Transverse colon (tissue), 4 donors: ENCODE results near the gene SDC3. TPM values are rescaled to one million over a fixed set of nuclear protein-coding genes. Genes with fewer than 3 reads are reported as not detected.

Experiments
- DNase-seq: peaks from one replicate; pipeline ENCODE4 v3.0.0-alpha.2; 2019
- H3K27ac ChIP-seq, 4 donors: fragments of 200-600 bp; sonication (generic); 2 replicates each; pipeline ENCODE4 v1.5.1; 2016 to 2018; ENCODE audit warnings: inconsistent platforms in 4 of 4
- H3K27me3 ChIP-seq: fragments of 200-600 bp; sonication (generic); 2 replicates; pipeline ENCODE4 v1.5.1; 2017; ENCODE audit warnings: inconsistent platforms
- H3K36me3 ChIP-seq, 4 donors: fragments of 200-600 bp; sonication (generic); 2 replicates each; pipeline ENCODE4 v1.5.1; 2017 to 2019; ENCODE audit warnings: inconsistent platforms in 4 of 4
- H3K4me1 ChIP-seq, 4 donors: fragments of 200-600 bp; sonication (generic); 2 replicates each; pipeline ENCODE4 v1.5.1; 2017 to 2020; ENCODE audit warnings: inconsistent platforms in 4 of 4
- H3K4me3 ChIP-seq, 4 donors: fragments of 200-600 bp; sonication (generic); 1 replicate in 1 of 4; 2 replicates in 3 of 4; pipeline versions ENCODE4 v1.5.1 to v1.6.1; 2017 to 2019; ENCODE audit warnings: inconsistent platforms in 4 of 4
- H3K9me3 ChIP-seq, 2 donors: fragments of 200-600 bp; sonication (generic); 2 replicates each; pipeline ENCODE4 v1.5.1; 2017 to 2019; ENCODE audit warnings: inconsistent platforms in 2 of 2
- EP300 ChIP-seq: sonication (generic); formaldehyde crosslinking; IDR thresholded peaks from one replicate; pipeline ENCODE4 v1.6.1; 2017; ENCODE audit warnings: antibody characterized with exemption, low read depth
- POLR2A ChIP-seq: fragments of 450-650 bp; IDR thresholded peaks from one replicate; pipeline ENCODE4 v1.6.1; 2016; ENCODE audit warnings: antibody characterized with exemption, mild to moderate bottlenecking, moderate library complexity
- POLR2AphosphoS5 ChIP-seq, 3 donors: sonication (generic); formaldehyde crosslinking; IDR thresholded peaks; one replicate each; pipeline ENCODE4 v1.6.1; 2016; ENCODE audit warnings: antibody characterized with exemption in 3 of 3
- WGBS, 2 donors: methylation state at CpG; one replicate each; pipeline ENCODE4 v1.1.5; 2018; ENCODE audit warnings: low coverage in 1 of 2; 5-methylcytosine and 5-hydroxymethylcytosine counted together
- in situ Hi-C, 4 donors: fragments of 200-750 bp; cut with MboI; loops; one replicate each; pipeline versions ENCODE4 v1.15.0 to v1.15.1; 2017; ENCODE audit warnings: low sequenced_read_pairs in 3 of 4, low pct_ligation_motif_present in 1 of 4, low pct_unique_long_range_greater_than_20kb in 1 of 4
- intact Hi-C: fragments of 100-400 bp; cut with DNase I; formaldehyde crosslinking; loops from one replicate; pipeline ENCODE4 v1.15.1; 2023; ENCODE audit warnings: low total_unique reads
- total RNA-seq, 4 donors: library from RNA; depleted of rRNA; stranded (reverse); fragments of >200 nt; gene quantifications; one replicate each; pipeline ENCODE4 v1.1.0, GENCODE V29; 2016
- TF ChIP-seq, protein P1 (sequence below), 5 experiments: fragments of 200-600 bp in 3 of 5; fragments of 450-650 bp in 2 of 5; sonication (generic) in 3 of 5; IDR thresholded peaks; 1 replicate in 2 of 5; 2 replicates in 3 of 5; pipeline ENCODE4 v1.5.1; 2016 to 2017; ENCODE audit warnings: antibody characterized with exemption in 5 of 5, inconsistent platforms in 3 of 5, mild to moderate bottlenecking in 2 of 5, moderate library complexity in 1 of 5

SDC3 gene
- total RNA-seq, 4 donors from 2014 or later: 7.9 to 35.4 (median 10.1) TPM

DNA sequence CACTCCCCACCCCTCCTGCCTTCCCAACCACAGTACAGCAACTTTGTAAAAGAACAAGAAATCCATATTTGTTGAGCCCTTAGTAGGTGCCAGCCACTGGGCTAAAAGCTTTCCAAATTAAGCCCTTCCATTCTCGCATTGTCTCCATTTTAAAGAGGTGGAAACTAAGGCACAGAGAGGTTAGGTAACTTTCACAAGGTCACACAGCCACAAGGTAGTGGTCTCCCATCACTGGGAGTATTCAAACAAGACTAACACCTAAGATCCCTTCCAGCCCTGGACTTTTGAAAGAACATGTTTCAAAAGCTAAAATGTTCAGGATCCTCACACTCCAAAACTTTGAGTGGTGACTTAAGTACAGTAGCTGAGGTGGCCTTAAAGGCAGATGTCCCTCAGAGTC, 3.2 kb downstream of the SDC3 start:
- Histone ChIP-seq H3K36me3 (no peaks in the 10 kb centered on the region), H3K9me3 (no peaks in the 10 kb centered on the region), H3K4me1 (peaks cover 27 to 63% (median 43%) of the 10 kb centered on the region in 4 donors), H3K4me3 (no peak overlapping the region), H3K27ac (peak overlapping the region in 3 of 4 donors; percentile 70 to 85 (median 82)), H3K27me3 (peaks cover 5% of the 10 kb centered on the region)
- in situ Hi-C loops: no loop called here
- no peak for TF ChIP-seq POLR2A
- TF ChIP-seq, protein P1, sequence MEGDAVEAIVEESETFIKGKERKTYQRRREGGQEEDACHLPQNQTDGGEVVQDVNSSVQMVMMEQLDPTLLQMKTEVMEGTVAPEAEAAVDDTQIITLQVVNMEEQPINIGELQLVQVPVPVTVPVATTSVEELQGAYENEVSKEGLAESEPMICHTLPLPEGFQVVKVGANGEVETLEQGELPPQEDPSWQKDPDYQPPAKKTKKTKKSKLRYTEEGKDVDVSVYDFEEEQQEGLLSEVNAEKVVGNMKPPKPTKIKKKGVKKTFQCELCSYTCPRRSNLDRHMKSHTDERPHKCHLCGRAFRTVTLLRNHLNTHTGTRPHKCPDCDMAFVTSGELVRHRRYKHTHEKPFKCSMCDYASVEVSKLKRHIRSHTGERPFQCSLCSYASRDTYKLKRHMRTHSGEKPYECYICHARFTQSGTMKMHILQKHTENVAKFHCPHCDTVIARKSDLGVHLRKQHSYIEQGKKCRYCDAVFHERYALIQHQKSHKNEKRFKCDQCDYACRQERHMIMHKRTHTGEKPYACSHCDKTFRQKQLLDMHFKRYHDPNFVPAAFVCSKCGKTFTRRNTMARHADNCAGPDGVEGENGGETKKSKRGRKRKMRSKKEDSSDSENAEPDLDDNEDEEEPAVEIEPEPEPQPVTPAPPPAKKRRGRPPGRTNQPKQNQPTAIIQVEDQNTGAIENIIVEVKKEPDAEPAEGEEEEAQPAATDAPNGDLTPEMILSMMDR (IDR thresholded peaks at IDR 0.05): no peak
- TF ChIP-seq POLR2AphosphoS5 (IDR thresholded peaks at IDR 0.05): no peak
- TF ChIP-seq EP300: no peak
- intact Hi-C loops: no loop called here
- 60 to 80% methylated on average over 1 of the region's 1 CpG for WGBS, 2 donors
- DNase-seq: no peak

DNA sequence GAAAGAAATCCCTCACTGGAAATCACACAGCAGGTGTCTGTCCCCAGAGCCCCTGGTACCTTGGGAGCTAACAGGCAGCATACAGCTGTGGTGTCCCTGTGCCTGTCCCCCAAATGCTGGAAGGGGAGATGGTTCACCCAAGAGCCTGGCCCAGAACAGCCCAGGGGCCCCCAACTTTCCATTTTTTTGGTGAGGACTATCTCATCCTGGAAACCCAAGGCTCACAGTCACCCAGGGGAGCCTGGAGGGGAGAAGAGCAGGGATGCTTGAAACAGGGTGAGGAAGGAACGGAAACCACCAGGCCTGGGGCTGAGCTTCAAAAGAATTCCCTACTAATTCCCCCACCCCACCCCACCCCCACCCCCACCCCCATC, 3.6 kb downstream of the SDC3 start:
- TF ChIP-seq EP300 (no peak), POLR2AphosphoS5 (IDR thresholded peaks at IDR 0.05) (no peak), POLR2A (no peak)
- TF ChIP-seq, protein P1 (IDR thresholded peaks at IDR 0.05): no peak
- Histone ChIP-seq H3K27me3 (peaks cover 5% of the 10 kb centered on the region), H3K9me3 (no peaks in the 10 kb centered on the region), H3K4me1 (peaks cover 27 to 63% (median 42%) of the 10 kb centered on the region in 4 donors), H3K36me3 (no peaks in the 10 kb centered on the region), H3K27ac (peak overlapping the region in 3 of 4 donors; percentile 76 to 85 (median 81)), H3K4me3 (no peak overlapping the region)
- in situ Hi-C loops (no loop called here), intact Hi-C loops (no loop called here)
- DNase-seq: no peak
- WGBS, 2 donors: 64% methylated on average over 1 of the region's 1 CpG; no CpG with 5 or more reads in 1 of the 2 donors

DNA sequence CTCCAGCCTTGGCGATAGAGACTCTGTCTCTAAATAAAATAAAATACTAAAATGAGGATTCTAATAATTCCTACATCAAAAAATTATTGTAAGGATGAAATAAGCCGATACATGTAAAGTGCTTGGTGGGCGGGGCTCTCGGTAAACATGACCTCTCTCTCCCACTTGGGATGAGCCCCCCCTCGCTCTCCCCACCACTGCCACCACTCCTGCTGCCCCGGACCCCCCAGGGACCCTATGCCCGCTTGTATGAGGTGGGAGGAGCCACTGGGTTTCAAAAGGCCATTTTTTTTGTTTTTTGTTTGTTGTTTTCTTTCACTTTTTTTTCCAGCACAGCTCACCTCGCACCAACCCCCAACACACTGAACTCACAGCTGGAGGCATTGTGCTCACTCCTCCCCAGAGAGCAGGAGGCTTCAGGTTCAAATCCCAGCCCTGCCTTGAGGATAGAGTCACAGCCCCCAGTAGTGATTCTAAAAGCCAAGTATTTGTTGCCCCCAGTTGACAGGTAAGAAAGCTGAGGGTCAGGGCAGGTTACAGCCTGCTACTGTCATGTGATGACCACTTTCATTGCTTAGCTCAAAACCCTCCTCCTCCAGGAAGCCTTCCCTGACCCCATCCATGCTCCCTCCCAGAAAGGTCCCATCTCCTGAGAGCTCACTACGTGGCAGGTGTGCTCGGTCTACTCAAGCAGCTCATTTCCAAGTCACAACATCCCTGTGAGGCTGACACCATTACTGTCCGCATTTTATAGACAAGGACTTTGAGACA, 4.2 kb downstream of the SDC3 start:
- peak overlapping the region in 3 of 4 donors; percentile 76 to 85 (median 81) for H3K27ac ChIP-seq
- peaks cover 27 to 58% (median 37%) of the 10 kb centered on the region in 4 donors for H3K4me1 ChIP-seq

DNA sequence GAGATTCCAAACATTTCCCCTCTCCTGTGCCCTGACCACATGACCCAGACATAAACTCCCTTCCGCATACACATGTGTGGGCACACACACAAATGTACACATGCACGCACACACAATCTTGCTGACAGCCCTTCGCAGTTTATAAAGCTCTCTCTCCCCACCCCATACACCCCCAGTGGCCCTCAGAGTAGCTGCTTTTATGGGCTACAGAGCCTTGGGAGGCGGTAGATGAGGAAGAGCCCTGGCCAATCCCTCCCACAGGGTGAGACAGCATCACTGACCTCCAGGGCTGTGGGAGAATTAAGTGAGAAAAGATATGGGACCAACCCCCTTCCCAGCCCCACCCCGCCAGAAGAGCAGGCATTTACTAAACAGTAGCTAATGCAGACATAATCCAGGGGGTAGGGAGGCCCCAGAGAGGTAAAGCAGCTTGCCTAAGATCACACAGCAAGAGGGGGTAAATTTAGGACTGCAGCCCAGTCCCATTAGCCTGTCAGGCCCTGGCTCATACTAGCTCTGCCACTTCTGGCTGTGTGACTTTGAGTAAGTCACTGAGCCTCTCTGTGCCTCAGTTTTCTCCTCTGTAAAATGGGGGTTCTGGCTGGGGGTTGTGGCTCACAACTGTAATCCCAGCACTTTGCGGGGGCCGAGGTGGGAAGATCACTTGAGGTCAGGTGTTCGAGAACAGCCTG, 5.1 kb downstream of the SDC3 start:
- H3K27ac ChIP-seq: peak overlapping the region; percentile 70 to 85 (median 78)

More for the DNA sequence above, 4.2 kb downstream of the SDC3 start:
- 47 to 54% methylated on average over 8 to 11 of the region's 11 CpGs for WGBS, 2 donors
- in situ Hi-C loops (no loop called here), intact Hi-C loops (no loop called here)
- TF ChIP-seq POLR2A (no peak), EP300 (no peak), POLR2AphosphoS5 (IDR thresholded peaks at IDR 0.05) (no peak)
- TF ChIP-seq, protein P1 (IDR thresholded peaks at IDR 0.05): no peak
- no peak overlapping the region for H3K4me3 ChIP-seq
- DNase-seq: no peak
- no peaks in the 10 kb centered on the region for H3K9me3 ChIP-seq
- no peaks in the 10 kb centered on the region for H3K36me3 ChIP-seq
- H3K27me3 ChIP-seq: peaks cover 5% of the 10 kb centered on the region

More for the DNA sequence above, 5.1 kb downstream of the SDC3 start:
- DNase-seq: no peak
- no peaks in the 10 kb centered on the region for H3K36me3 ChIP-seq
- no peaks in the 10 kb centered on the region for H3K9me3 ChIP-seq
- in situ Hi-C loops (no loop called here), intact Hi-C loops (no loop called here)
- H3K4me3 ChIP-seq: no peak overlapping the region
- TF ChIP-seq, protein P1 (IDR thresholded peaks at IDR 0.05): no peak
- TF ChIP-seq POLR2AphosphoS5 (IDR thresholded peaks at IDR 0.05) (no peak), EP300 (no peak), POLR2A (no peak)
- 60 to 73% methylated on average over 1 to 8 of the region's 8 CpGs for WGBS, 2 donors
- H3K4me1 ChIP-seq: peaks cover 20 to 52% (median 32%) of the 10 kb centered on the region in 4 donors
- peaks cover 5% of the 10 kb centered on the region for H3K27me3 ChIP-seq
